Type B pancreatic cell (in vitro differentiated cells): Measurements from ENCODE around the gene SNAP25. TPM values are rescaled to one million over a fixed set of nuclear protein-coding genes. Genes with fewer than 3 reads are reported as not detected.

ENCODE experiments used
- DNase-seq: peaks from one replicate; pipeline ENCODE4 v3.0.0; 2021; ENCODE audit warnings: mixed read lengths; ENCODE audit not compliant: unreplicated experiment; ENCODE audit errors: extremely low spot score
- H3K27ac Mint-ChIP-seq: 2 replicates; pipeline ENCODE4 v1.8.0; 2021; ENCODE audit warnings: mild to moderate bottlenecking, mixed read lengths
- H3K27me3 Mint-ChIP-seq: 2 replicates; pipeline ENCODE4 v1.8.0; 2021; ENCODE audit warnings: mixed read lengths
- H3K36me3 Mint-ChIP-seq: 2 replicates; pipeline ENCODE4 v1.8.0; 2021; ENCODE audit warnings: mixed read lengths
- H3K4me1 Mint-ChIP-seq: one replicate; pipeline ENCODE4 v1.8.0; 2021; ENCODE audit warnings: mixed read lengths; ENCODE audit not compliant: unreplicated experiment
- H3K4me3 Mint-ChIP-seq: 2 replicates; pipeline ENCODE4 v1.8.0; 2021; ENCODE audit warnings: mild to moderate bottlenecking, mixed read lengths
- H3K9me3 Mint-ChIP-seq: 2 replicates; pipeline ENCODE4 v1.8.0; 2021; ENCODE audit warnings: mixed read lengths
- total RNA-seq: library from RNA; stranded (reverse); gene quantifications from 2 replicates; pipeline ENCODE4 v1.2.1, GENCODE V29; 2021; ENCODE audit warnings: low replicate concordance
- TF ChIP-seq, protein P1 (sequence below): fragments of 200-600 bp; sonication (generic); conservative IDR thresholded peaks from 2 replicates; pipeline ENCODE4 v1.5.0; 2021; ENCODE audit warnings: antibody characterized with exemption, mild to moderate bottlenecking

Gene SNAP25
- total RNA-seq, 1 donor from 2014 or later: 12.5 TPM

GRCh38 chr20:10324198-10324847 lies 105.7 kb downstream of the SNAP25 start:
- DNase-seq: no peak
- Mint-ChIP-seq H3K9me3 (no peaks in the 10 kb centered on the region), H3K27ac (no peak overlapping the region), H3K36me3 (no peaks in the 10 kb centered on the region), H3K27me3 (peaks cover 9% of the 10 kb centered on the region), H3K4me1 (no peaks in the 10 kb centered on the region), H3K4me3 (no peak overlapping the region)
- TF ChIP-seq, protein P1, sequence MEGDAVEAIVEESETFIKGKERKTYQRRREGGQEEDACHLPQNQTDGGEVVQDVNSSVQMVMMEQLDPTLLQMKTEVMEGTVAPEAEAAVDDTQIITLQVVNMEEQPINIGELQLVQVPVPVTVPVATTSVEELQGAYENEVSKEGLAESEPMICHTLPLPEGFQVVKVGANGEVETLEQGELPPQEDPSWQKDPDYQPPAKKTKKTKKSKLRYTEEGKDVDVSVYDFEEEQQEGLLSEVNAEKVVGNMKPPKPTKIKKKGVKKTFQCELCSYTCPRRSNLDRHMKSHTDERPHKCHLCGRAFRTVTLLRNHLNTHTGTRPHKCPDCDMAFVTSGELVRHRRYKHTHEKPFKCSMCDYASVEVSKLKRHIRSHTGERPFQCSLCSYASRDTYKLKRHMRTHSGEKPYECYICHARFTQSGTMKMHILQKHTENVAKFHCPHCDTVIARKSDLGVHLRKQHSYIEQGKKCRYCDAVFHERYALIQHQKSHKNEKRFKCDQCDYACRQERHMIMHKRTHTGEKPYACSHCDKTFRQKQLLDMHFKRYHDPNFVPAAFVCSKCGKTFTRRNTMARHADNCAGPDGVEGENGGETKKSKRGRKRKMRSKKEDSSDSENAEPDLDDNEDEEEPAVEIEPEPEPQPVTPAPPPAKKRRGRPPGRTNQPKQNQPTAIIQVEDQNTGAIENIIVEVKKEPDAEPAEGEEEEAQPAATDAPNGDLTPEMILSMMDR: no peak

DNA sequence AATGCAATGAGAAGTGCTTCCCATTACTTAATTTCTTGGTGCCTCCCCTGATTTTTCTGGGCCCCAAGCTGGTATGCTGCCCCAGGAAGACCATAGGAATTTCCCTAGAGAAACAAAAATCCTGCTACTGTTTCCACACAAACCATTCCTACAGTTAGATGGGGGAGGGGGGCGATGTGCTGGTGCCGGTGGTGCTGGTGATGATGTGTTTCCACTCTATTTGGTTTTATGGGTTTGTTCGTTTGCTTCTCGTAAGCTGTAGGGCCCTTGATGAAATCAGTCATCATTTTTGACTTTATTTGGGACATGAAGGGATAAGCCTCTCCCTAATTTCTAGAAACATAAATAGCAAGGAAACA lies 110.2 kb downstream of the SNAP25 start:
- peaks cover 20% of the 10 kb centered on the region for H3K4me1 Mint-ChIP-seq
- peaks cover 5% of the 10 kb centered on the region for H3K9me3 Mint-ChIP-seq
- H3K4me3 Mint-ChIP-seq: no peak overlapping the region
- H3K36me3 Mint-ChIP-seq: no peaks in the 10 kb centered on the region
- H3K27me3 Mint-ChIP-seq: peaks cover 13% of the 10 kb centered on the region
- H3K27ac Mint-ChIP-seq: no peak overlapping the region
- no peak for DNase-seq
- TF ChIP-seq, protein P1: no peak

DNA sequence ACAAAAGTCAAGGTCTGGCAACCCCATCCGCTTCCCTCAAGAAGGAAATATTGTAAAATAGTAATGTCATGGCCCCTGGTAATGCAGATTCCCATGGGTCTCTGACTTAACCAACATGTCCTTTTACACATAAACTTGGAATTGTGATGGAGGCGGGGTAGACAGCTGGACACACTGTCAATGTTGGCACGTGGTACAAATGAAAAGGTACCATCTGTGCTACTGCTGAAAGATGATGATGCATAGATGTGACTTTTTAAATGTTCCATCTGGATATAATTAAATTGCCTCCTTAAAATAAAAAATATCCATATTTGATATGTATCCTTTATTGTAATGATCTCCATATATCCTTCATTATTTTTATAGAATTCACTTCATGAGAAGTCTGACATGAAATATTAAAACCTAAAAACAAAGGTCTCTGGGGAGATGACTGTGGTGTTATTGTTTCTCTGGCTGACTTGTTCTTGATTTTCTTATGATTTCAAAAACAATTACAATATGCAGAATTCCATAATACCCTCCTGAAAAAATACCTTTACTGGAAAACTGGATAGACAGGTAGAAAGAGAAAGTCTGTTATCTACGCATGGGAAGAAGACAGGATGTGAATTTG lies 110.9 kb downstream of the SNAP25 start:
- no peak for DNase-seq
- TF ChIP-seq, protein P1: no peak
- Mint-ChIP-seq H3K4me3 (no peak overlapping the region), H3K4me1 (peaks cover 21% of the 10 kb centered on the region), H3K27ac (no peak overlapping the region), H3K27me3 (peaks cover 13% of the 10 kb centered on the region), H3K9me3 (peaks cover 5% of the 10 kb centered on the region), H3K36me3 (no peaks in the 10 kb centered on the region)

DNA sequence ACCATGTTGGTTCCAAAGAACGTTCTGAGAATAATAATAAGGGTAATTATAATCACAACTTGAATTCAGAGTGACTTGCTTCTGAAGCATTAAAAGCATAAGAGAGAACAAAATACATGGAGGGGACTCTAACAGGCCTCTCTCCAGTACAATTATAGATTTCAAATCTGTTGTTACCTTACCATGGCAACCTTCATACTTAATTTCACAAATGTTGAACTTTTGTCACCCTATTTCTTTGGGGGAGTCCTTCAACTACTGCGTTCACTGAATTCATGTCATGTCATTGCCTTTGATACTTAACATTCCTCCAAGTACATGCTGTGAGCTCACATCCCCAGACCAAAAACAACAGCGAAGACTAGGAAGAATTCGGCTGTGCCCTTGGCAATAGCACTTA lies 111.4 kb downstream of the SNAP25 start:
- DNase-seq: no peak
- no peak overlapping the region for H3K27ac Mint-ChIP-seq
- no peak overlapping the region for H3K4me3 Mint-ChIP-seq
- H3K27me3 Mint-ChIP-seq: peaks cover 13% of the 10 kb centered on the region
- H3K4me1 Mint-ChIP-seq: peaks cover 21% of the 10 kb centered on the region
- H3K9me3 Mint-ChIP-seq: peaks cover 5% of the 10 kb centered on the region
- TF ChIP-seq, protein P1: no peak
- H3K36me3 Mint-ChIP-seq: no peaks in the 10 kb centered on the region

DNA sequence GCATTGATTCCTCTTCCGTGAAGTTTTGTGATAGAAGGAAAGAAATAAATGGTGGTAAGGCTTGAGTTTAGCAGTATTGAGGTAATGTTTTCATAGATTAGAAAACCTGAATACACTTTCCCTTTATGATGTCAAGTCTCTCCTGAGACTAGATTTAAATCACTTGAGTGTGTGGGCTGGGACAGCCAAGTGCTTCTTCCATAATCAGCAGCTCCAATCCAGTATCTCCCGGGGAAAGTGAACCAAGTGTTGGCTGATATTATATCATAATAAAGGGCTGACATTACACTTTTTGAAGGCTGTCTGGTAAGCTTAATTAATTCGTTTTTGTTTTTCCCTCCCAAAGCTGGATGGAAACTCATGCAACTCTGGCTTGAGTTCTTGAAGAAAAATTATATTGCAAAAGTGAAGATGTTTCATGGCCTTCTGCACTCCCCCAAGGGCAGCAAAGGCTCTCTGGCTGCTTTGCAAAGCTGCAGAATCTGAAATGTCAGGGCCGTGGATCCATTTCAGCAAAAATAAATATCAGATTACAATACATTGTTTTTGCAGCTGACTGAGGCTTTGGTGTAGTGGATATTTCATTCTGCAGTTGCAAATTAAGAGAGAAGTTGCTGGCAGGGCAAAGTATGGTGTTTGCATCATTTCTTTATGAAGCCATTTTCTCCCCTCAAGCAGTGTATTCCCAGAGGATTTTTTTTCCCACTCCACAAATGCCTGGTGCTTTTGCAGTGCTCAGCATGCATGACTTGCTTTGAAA lies 114.2 kb downstream of the SNAP25 start:
- H3K27me3 Mint-ChIP-seq: peaks cover 17% of the 10 kb centered on the region
- peaks cover 5% of the 10 kb centered on the region for H3K9me3 Mint-ChIP-seq
- TF ChIP-seq, protein P1: no peak
- no peak overlapping the region for H3K4me3 Mint-ChIP-seq
- DNase-seq: no peak
- H3K4me1 Mint-ChIP-seq: peaks cover 21% of the 10 kb centered on the region
- no peak overlapping the region for H3K27ac Mint-ChIP-seq
- no peaks in the 10 kb centered on the region for H3K36me3 Mint-ChIP-seq
